Measurements from ENCODE around the gene PLEKHG3.
"Not testable (repeated sequence)": the region's sequence is repeated elsewhere in the genome, so short reads cannot be mapped to it uniquely, and the experiment has no call there.

The PLEKHG3 gene

DNA sequence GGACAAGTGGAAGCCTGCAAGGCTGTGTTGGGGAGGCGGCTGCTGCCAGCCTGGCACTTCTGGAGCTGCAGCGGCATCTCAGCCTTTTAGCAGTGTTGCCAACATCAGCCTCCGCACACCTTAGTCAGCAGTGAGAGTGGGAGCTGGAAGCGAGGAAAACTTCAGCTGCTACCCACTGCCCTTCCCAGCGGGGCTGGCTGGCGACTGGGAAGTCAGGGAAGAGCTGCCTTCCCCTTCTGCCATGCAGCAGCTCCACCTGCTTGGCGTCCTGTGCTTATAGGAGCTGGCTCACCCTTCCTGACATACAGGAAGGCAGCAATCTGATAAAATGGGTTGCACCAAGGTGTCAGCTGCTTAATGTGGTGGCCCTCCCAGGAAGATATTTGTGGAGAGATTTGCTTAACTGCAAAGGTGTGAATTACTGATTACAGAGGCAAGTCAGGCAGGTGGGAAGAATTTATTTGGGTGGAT is 15.4 kb upstream of the PLEKHG3 start:
- DNase-seq = no peak

DNA sequence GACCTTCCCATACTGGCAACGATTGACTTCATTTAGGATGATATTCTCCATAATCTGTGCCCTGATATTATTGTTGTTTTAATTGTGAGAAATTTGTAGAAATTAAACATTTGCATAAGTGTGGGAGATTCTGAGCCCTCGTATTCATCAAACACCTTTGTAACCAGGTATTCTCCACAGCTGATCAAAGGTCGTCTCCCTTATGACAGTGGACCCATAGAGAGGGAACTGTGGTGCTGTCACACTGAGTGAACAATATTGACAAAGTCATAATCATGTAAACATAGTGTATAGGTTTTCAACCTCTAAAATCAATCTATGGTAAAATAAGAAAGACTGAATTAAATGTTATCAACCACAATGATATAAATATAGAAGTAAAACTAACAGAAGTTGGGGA is 14.9 kb upstream of the PLEKHG3 start:
- no peak for DNase-seq

DNA sequence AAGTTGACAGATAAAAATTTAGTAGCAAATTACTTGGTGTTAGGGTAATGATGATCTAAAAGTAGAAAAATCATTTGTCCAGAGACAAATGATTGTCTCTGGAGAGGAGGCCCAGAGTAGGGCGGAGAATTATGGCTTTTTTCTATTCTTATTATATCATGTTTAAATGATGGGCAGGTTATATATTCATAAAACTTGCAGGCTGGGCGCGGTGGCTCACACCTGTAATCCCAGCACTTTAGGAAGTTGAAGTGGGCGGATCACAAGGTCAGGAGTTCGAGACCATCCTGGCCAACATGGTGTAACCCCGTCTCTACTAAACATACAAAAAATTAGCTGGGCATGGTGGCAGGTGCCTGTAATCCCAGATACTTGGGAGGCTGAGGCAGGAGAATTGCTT is 13.6 kb upstream of the PLEKHG3 start:
- not testable (repeated sequence) for DNase-seq

DNA sequence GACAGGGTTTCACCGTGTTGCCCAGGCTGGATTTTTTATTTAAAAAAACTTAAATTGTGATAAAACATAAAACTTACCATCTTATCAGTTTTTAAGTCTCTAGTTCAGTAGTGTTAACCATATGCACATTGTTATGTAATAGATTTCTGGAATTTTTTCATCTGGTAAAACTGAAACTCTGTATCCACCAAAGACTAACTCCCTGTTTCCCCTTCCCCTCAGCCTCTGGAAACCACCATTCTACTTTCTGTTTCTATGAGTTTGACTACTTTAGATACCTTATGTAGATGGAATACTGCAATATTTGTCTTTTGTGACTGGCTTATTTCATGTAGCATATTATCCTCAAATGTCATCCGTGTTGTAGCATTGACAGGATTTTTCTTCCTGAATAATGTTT is 12.8 kb upstream of the PLEKHG3 start:
- DNase-seq = no peak

DNA sequence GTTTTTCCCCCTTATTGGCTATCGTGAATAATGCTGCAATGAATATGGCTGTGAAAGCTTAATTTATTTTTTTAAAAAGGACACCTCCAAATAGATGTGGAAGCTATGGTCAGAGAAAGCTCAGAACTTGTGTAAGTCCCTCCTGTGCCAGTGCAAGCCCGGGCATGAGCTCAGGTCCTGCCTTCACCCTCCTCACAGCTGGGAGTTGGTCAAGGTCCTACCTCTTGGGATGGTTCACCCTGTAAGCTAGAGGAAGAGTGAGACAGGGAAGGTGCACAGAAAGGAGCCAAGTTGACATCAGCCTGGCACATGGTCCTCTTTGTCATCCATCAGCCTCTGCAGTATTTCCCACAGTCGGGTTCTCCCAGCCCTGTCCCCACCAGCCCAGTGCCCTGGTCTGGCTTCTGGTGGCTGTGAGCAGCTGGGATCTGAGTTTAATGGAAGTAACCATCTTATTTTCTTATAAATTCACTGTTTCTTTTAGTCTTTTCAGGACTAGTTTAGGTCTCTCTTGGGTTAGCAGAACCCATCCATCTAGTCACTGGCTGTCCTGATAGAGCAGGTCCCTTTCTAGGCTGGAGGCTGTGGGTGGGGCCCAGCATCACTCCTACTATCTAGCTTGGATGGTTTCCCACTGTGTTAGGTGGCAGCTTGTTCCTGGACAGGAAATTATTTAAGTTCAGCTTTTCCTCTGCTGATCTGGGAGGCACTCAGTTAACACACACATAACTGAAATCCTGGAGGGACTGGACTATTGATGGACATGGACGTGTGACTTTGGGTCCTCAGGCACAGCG is 11.8 kb upstream of the PLEKHG3 start:
- DNase-seq = no peak

DNA sequence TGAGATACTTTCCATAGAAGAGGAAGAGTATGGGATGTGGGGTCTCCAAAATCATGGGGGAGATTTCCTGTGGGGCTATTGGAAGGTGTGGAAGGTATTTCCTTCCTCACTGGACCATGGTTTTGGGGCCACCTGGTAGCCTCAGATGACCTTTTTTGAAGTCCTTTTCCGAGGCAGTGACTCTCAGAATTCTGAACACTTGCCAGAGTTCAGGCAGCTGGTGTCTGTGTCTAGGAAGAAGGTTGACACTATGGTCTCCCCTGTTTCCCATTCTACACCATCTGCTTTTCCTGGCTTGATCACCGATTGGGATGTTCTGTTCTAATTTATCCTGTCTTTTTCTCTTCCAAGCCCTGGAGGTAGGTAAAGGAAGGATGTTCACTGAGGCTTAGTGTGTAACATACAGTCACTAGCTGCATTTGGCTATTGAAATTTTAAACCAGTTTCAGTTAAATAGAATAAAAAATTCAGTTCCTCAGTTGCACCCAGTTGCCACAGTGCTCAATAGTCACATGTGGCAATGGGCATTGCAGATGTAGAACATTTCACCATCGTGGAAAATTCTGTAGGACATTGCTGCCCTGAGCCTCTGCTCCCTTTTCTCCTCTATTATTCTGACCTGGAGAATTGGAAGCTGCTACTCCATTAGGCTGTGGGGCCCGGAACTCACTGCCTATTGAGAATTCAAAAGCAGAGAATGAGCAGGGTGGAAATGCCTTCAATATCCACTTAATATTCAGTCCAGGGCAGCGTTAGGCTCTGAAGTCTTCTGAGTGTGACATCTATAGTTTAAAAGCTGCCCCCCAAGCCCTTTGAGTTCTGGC is 11.0 kb upstream of the PLEKHG3 start:
- no peak for DNase-seq

DNA sequence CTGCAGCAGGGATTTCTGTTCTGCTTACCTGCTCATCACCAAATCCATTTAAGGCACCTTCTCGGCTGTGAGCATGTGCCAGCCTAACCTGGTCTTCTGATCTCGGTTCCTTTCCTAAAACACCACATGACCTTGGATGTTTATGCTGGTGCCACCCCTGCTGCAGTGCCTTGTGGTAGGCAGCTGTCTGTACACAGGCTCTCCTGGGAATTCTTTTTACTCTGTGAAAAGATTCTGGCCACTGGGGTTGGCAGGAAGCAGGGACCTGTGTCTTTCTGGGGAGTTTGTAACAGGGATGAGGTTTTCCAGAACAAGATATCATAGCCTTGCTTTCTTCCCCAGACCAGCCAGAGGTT is 10.4 kb upstream of the PLEKHG3 start:
- DNase-seq = no peak

DNA sequence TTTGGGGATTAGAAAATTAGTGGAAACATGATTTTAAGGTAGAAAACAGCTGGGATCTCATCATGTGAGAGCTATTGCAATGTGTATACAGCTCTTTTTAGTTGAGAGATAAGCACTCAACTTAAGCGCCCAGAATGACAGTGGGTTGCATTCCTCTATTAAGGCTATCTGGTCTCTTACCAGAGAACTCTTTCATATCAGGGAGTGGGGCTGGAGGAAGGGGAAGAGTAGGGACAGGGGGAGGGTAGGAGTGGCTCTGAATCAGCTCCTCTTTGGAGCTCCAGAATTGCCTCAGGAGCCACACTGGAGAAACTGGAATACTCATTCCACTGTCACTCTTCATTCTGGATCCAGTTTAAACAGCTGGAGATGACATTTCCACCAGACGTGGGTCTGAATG is 9.2 kb upstream of the PLEKHG3 start:
- DNase-seq = no peak

DNA sequence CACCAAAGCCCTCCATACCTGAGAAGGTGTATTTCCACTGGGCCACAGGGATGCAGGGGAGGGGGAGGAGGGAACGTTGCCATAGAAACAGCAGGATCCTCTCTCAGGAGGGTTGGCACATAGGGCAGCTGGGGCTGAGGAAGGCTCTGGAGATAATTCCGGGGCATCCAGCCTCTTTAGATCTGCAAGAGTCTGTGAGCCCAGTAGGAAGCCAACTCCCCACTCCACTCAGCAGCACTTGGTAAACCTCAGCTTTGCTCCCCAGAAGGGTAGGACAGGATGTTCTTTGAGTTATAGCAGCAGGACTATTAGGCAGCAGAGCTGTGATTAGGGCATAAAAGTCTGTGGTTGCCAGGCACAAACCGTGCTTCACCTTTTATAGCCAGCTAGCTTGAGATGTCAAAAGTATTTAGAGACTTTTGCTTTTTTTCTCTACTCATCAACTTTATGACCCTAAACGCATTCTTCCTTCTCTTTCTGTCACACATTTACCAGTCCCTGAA is 7.8 kb upstream of the PLEKHG3 start:
- DNase-seq = no peak

DNA sequence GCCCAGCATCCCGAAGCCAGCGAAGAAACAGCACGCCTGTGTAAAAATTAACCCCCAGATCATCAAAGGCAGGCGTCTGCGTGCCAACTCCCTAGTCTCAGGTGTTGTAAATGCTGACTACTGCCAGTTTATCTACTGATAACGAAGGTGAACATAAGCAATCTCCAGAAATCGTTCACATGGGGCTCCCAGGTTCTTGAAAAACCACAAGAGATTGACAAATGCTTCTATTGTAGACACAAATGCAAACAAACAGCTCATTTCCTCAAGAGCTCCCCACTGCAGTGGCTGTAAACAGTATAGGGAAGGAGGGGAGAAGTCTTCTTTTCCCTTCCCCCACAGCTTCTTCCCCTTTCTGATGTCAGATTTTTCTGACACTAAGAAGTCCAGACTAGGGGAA is 5.3 kb upstream of the PLEKHG3 start:
- DNase-seq = no peak

DNA sequence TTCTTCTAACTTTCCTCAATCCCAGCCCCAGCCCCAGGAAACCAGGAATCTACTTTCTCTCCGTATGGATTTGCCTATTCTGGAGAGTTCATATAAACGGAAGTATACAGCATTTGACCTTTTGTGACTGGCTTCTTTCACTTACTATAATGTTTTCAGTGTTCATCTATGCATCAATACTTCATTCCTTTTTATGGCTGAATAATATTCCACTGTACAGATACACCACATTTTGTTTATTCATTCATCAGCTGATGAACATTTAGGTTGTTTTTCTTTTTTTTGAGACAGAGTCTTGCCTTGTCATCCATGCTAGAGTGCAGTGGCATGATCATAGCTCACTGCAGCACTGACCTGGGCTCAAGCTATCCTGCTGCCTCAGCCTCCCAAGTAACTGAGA is 3.9 kb upstream of the PLEKHG3 start:
- no peak for DNase-seq

DNA sequence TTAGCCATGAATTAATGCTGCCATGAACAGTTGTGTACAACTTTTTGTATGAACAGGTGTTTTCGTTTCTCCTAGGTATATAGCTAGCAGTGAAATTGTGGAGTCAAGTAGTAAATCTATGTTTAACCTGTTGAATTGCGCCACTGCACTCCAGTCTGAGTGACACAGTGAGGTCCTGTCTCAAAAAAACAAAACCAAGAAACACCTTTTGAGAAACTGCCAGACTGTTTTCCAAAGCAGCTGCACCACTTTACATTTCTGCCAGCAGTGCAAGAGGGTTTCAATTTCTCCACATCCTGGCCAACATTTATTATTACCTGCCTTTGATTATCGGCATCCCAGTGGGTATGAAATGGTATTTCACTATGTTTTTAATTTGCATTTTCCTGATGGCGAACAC is 3.3 kb upstream of the PLEKHG3 start:
- no peak for DNase-seq

DNA sequence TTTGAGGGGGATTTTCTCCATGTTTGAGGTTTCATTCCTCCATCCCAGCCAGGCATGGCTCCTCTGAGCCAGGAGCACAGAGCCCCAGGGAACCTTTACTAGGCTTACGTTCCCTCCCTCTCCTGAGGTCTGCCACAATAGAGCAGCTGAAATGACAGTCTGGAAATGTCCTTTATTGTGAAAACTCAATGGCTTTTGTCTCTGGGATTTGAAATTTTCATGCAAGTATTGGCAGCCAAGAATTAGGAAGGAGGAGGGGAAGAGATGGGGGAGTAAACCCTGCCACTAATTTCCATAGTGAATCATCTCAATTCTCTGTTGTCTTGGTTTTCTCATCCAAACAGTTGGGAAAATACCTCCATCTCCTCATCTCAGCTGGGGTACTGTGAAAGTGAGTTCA is 2.6 kb upstream of the PLEKHG3 start:
- no peak for DNase-seq

DNA sequence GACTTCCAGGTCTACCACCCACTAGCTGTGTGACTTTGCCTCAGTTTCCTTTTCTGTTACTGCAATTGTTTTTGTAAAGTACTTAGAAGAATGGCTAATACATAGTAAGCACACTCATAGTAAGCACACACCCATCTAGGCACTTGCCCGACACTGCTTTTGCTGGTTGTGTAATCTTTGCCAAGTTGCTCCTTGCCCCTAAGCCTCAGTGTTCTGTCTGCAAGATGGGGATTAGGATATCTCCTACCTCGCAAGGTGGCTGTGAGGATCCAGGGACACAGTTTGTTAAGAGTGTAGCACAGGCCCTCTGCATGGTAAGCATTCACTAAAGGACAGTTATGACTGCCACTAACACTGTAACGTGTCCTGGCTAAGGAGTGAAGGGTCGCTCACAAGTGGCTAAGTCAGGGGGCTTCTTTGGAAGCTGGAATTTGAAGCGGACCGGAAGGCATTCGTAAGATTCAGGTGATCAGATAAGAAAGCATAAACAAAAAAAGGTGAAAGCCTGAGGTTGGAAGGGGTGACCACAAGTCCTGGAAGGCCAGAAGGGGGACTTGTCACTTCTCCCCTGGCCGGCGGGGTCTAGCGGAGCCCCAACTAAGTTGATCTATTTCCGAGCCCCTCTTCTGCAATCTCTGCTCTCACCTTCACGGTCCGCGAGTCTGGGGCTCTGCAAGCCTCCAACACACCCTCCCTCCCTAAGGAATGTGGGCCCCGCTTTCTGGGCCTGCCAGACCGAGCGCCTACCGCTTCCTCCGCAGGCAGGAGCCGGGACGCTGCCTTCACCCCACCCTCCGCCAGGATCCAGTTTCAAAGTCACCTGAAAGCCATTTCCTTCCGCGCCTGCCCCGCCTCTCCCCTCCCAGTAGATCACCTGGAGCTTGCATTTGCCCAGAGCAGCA is 1.5 kb upstream of the PLEKHG3 start:
- peak; percentile 19 for DNase-seq

DNA sequence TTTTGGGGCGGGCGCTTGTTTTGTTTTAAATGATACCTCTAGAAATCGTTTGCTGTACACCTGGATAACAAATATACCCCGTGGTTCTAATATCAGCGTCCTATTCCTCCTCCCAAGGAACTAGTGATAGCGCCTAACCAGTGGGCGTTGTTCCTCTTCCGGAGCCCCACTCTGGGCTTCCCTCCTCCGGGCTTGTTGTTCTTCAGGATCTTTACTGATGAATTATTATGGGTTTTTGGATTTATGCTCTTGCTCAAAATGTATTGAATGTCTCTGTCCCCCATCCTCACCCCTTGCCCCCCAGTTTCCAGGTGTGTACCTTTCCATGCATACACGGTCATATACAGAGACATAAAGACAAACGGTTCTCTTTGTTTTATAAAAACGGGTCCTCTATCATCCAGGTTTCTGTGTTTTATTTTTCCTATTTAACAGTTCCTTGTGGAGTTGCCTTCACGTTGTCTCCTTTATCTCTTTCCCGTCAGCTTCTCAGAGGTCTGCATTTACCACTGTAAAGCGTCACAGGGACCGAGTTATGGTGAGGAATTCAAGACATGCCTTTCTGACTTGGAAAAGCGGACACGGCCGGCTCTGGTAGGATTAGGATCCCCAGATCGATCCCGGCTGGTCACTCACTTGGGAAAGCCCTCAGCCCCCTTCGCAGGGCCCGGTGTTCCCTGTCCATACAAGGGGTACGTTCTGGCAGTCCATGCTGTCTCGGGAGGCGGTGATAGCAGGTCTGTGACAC is 655 bp upstream of the PLEKHG3 start:
- DNase-seq = no peak

DNA sequence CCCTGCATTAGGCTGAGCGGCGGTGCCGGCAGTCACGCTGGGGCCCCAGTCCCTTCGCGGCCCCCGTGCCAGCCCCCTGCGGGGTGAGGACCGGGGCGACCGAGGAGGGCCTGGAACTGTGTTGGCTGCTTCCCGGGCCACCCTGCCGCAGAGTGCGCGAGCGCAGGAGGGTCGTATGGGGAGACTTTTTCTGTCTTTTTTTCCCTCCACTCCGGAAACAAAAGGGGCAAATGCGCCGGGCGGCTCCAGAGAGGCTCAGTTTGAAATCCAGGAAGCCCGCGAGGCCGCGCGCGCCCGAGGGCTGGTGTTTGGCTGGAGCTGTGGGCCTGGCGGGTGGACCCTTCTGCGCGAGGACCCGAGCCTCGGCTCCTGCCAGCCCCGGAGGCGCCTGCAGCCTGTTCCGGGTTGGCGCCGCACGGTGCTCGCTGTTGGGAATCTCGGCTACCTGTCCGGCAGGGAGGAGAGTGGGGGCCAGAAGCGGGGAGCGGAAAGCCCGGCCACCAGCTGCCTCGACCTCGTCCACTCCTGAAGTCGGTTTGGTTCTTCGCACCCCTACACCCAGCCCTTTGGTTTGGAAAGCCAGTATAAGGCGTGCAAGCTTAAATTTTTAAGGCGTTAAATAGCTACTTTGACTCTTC is 638 bp downstream of the PLEKHG3 start:
- no peak for DNase-seq

DNA sequence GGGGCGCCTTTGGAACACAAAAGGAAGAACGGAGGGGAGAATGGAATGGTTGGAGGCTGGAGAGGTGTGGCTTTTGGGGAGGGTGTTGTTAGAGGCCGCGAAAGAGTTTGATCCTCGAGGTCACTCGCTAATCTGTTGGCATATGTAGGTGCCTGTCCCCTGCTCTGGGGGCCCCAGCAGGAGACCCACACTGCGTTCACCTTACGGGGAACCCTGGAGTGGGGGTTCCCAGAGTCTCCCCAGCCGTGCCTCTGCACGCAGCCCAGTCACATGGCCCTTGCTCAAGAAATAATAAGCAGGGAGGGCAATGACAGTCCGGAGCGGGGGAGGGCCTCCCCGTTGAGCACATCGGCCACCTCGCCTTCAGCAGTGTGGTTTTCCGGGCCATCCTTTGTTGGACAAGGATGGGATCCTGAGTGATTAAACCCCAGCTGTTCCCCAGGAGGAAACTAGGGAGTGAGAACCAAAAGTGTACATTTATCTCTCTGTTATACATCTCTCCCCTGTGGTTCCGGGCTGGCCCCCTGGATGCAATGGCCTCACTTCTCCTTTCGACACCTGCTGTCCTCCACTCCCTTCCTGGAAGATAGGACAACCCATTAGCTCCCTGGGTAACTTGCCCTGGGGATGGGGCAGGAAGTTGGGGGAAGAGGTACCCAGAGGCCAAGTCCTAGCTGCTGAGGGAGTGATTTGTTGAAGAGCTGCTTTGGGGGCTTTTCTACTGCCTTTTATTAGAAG is 1.3 kb downstream of the PLEKHG3 start:
- DNase-seq = peak; percentile 9

DNA sequence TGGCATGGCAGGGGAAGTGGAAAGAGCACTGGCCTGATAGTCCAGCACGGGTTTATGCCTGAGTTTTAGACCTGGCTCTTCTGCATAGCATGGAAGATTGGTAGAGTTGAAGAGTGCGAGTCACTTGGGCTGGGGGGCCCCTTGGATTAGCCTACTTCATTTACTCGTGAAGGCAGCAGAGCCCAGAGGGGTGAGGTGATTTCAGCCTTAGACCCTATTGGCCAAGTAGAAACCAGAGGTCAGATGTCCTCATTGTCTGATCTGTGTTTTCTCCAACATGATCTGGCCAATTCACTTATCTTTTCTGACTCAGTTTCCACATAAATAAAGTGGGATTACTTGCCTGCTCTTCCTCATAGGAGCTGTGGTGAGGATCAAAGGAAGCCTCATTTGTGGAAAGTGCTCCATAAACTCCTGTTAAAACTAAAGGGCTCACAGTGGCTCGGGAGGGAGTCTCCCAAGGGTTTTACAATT is 1.9 kb downstream of the PLEKHG3 start:
- no peak for DNase-seq

DNA sequence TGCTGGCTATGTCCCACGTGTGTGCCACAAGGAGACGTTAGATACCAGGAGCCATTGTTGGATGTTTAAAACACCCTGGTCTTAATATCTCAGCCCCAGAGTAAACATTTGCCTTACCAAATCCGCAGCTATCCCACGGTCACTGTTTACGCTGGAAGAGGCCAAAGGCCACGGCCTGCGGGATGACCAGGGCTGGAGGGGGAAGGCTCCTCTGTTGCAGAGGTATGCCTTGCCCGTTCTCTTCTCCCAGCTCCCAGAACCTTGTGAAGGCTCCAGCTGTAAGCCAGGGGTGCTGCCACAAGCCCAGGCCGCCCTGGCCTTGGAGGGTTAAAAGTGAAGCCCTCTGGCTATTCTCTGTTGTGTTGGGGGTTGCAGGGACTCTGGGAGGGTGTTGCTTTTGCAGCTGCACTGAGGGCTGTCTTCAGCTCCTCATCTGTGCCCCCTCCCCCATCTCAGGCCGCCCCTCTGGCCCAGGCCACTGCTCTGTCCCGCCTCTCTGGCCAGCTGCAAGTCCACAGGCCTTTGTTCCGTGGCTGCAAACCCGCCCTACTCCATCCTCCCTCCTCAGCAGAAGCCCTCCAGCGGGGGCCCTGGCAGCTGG is 2.5 kb downstream of the PLEKHG3 start:
- DNase-seq = no peak

DNA sequence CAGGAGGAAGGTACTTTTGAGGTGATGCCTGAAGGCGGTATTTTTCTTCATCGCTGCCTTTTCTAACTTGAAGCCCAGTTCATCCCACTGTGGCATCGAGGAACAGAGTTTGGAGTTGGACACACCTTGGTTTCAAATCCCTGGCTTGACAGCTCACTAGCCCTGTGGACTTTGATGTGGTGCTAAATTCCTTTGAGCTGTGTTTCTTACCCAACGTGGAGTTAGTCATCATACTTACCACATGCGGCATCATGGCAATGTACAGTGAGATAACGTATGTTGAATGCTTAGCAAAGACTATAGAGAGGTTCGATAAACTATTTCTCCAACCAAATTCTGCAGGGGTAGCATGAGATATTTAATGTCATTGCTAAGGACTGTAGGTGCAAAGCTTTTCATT is 3.4 kb downstream of the PLEKHG3 start:
- peak; percentile 36 for DNase-seq
